ENCODE results near the gene KRTAP27-1.

DNA sequence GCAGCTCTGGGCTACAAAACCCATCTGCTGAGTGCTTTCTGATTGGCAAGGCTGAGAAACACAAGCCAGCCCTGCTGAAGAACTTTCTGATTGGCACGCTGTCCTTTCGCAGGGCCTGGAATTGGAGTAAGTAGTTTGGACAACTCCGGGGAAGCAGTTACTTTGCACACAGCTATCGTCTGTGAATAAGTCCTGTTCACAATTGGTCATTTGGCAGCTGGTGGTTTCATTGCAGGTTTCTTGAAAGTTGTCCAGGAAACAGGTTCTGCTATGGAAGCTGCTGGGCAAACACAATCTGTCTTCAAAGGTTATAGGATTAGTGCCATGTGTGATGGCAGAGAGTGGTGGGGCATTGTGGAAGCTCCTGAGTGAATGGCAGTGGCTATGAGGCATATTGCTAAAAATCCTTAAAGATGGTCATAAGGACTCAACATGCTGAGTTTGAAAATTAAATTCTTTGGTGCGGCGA lies at the start of gene KRTAP27-1:
- TF ChIP-seq POLR2A (IDR thresholded peaks at IDR 0.05; ENCODE audit: low read depth, low read length) (no peak), POLR2AphosphoS5 (IDR thresholded peaks at IDR 0.05; ENCODE audit: low read depth, low read length) (no peak), TAF1 (IDR thresholded peaks at IDR 0.05; ENCODE audit: borderline replicate concordance, low read depth, low read length) (no peak)

Measured in GM12892 (cell line).